Suprapubic skin (tissue), 3 donors: ENCODE results near the gene SMIM10.
"Not testable (repeated sequence)": the region's sequence is repeated elsewhere in the genome, so short reads cannot be mapped to it uniquely, and the experiment has no call there.

ENCODE experiments used
- CTCF ChIP-seq, 2 donors: fragments of 200-600 bp in 1 of 2; fragments of 450-650 bp in 1 of 2; sonication (generic) in 1 of 2; IDR thresholded peaks; one replicate each; pipeline ENCODE4 v1.5.1; 2016 to 2019; ENCODE audit warnings: antibody characterized with exemption in 2 of 2, mild to moderate bottlenecking in 1 of 2, moderate library complexity in 1 of 2
- EP300 ChIP-seq: sonication (generic); formaldehyde crosslinking; IDR thresholded peaks from one replicate; pipeline ENCODE4 v1.6.1; 2017; ENCODE audit warnings: antibody characterized with exemption
- POLR2A ChIP-seq, 2 donors: fragments of 450-650 bp; IDR thresholded peaks; one replicate each; pipeline ENCODE4 v1.6.1; 2017; ENCODE audit warnings: antibody characterized with exemption in 2 of 2, mild to moderate bottlenecking in 2 of 2, moderate library complexity in 2 of 2

- not testable (repeated sequence) for TF ChIP-seq CTCF (IDR thresholded peaks at IDR 0.05); POLR2A (IDR thresholded peaks at IDR 0.05); EP300
These were observed 30.4 kb upstream of the SMIM10 start for GRCh38 chrX:134960366-134960765.
